CD14-positive monocyte (primary cell): ENCODE results near the gene CRX. TPM values are rescaled to one million over a fixed set of nuclear protein-coding genes. Genes with fewer than 3 reads are reported as not detected.
A peak's percentile ranks its signal among the peaks of the same experiment; 100 is the strongest.

ENCODE experiments used
- DNase-seq, 3 donors: peaks; one replicate each; pipeline ENCODE4 v3.0.0-alpha.2; 2011 to 2022
- H2AFZ ChIP-seq: 2 replicates; pipeline ENCODE4 v1.6.0; 2012; ENCODE audit warnings: mild to moderate bottlenecking, low read depth, low read length, inconsistent platforms; ENCODE audit not compliant: insufficient read depth, poor library complexity, severe bottlenecking
- H3K27ac ChIP-seq, 2 donors: 1 replicate in 1 of 2; 2 replicates in 1 of 2; pipeline ENCODE4 v1.5.1; 2012 to 2013; ENCODE audit warnings: low read length in 2 of 2, control low read depth in 1 of 2, inconsistent platforms in 1 of 2, low read depth in 1 of 2, mild to moderate bottlenecking in 1 of 2
- H3K27me3 ChIP-seq, 2 donors: one replicate each; pipeline versions ENCODE4 v1.6.0 to v1.6.1; 2011 to 2013; ENCODE audit warnings: low read length in 2 of 2; ENCODE audit not compliant: control insufficient read depth in 2 of 2, insufficient read depth in 2 of 2
- H3K36me3 ChIP-seq, 2 donors: replicated peaks in 1 of 2; 1 replicate in 1 of 2; 2 replicates in 1 of 2; pipeline versions ENCODE4 v1.5.1 to v1.6.1; 2012 to 2013; ENCODE audit warnings: low read length in 2 of 2, control low read depth in 1 of 2, inconsistent platforms in 1 of 2, mild to moderate bottlenecking in 1 of 2; ENCODE audit not compliant: insufficient read depth in 2 of 2, control insufficient read depth in 1 of 2
- H3K4me1 ChIP-seq, 2 donors: 1 replicate in 1 of 2; 2 replicates in 1 of 2; pipeline versions ENCODE4 v1.5.1 to v1.6.1; 2012 to 2013; ENCODE audit warnings: low read length in 2 of 2, control low read depth in 1 of 2, inconsistent platforms in 1 of 2, mild to moderate bottlenecking in 1 of 2, moderate library complexity in 1 of 2; ENCODE audit not compliant: insufficient read depth in 2 of 2, control insufficient read depth in 1 of 2
- H3K4me2 ChIP-seq: replicated peaks from 2 replicates; pipeline ENCODE3; 2012; ENCODE audit warnings: low read length, moderate library complexity, mild to moderate bottlenecking; ENCODE audit not compliant: poor library complexity, severe bottlenecking; ENCODE audit errors: extremely low read depth
- H3K4me3 ChIP-seq, 3 experiments: fragments of 200-600 bp in 1 of 3; sonication (generic) in 1 of 3; replicated peaks in 1 of 3; 1 replicate in 2 of 3; 2 replicates in 1 of 3; pipeline ENCODE4 v1.5.1; 2011 to 2013; ENCODE audit warnings: low read length in 3 of 3, mild to moderate bottlenecking in 3 of 3, control low read depth in 2 of 3, low read depth in 2 of 3, inconsistent platforms in 1 of 3, moderate library complexity in 1 of 3
- H3K79me2 ChIP-seq: 2 replicates; pipeline ENCODE4 v1.6.0; 2012; ENCODE audit warnings: mild to moderate bottlenecking, control low read depth, inconsistent platforms, low read length, moderate library complexity; ENCODE audit not compliant: insufficient read depth
- H3K9ac ChIP-seq: 2 replicates; pipeline ENCODE4 v1.6.0; 2017; ENCODE audit warnings: low read length, mild to moderate bottlenecking; ENCODE audit not compliant: insufficient read depth, poor library complexity, severe bottlenecking
- H3K9me3 ChIP-seq, 2 donors: replicated peaks in 1 of 2; 1 replicate in 1 of 2; 2 replicates in 1 of 2; pipeline versions ENCODE4 v1.5.1 to v1.6.1; 2012 to 2013; ENCODE audit warnings: low read length in 2 of 2, control low read depth in 1 of 2; ENCODE audit not compliant: control insufficient read depth in 1 of 2, insufficient read depth in 1 of 2
- H4K20me1 ChIP-seq: 2 replicates; pipeline ENCODE4 v1.6.0; 2012; ENCODE audit warnings: mild to moderate bottlenecking, low read length, control low read depth, moderate library complexity; ENCODE audit not compliant: insufficient read depth
- H3K27ac Mint-ChIP-seq, 7 donors: one replicate each; pipeline ENCODE4 v1.8.0; 2020; ENCODE audit warnings: mild to moderate bottlenecking in 7 of 7, mixed read lengths in 7 of 7, moderate library complexity in 6 of 7, inconsistent platforms in 2 of 7
- H3K27me3 Mint-ChIP-seq, 3 donors: one replicate each; pipeline ENCODE4 v1.8.0; 2021 to 2022; ENCODE audit warnings: low read depth in 3 of 3, mild to moderate bottlenecking in 3 of 3, mixed read lengths in 3 of 3, moderate library complexity in 3 of 3, inconsistent platforms in 1 of 3
- H3K36me3 Mint-ChIP-seq, 2 donors: one replicate each; pipeline ENCODE4 v1.8.0; 2020; ENCODE audit warnings: mixed read lengths in 2 of 2, inconsistent platforms in 1 of 2, mild to moderate bottlenecking in 1 of 2
- H3K4me1 Mint-ChIP-seq: one replicate; pipeline ENCODE4 v1.8.0; 2020; ENCODE audit warnings: mild to moderate bottlenecking, mixed read lengths
- H3K4me3 Mint-ChIP-seq, 2 donors: one replicate each; pipeline ENCODE4 v1.8.0; 2020; ENCODE audit warnings: mild to moderate bottlenecking in 2 of 2, mixed read lengths in 2 of 2, moderate library complexity in 1 of 2
- H3K9me3 Mint-ChIP-seq, 7 donors: one replicate each; pipeline ENCODE4 v1.8.0; 2020 to 2022; ENCODE audit warnings: mixed read lengths in 7 of 7, mild to moderate bottlenecking in 6 of 7, moderate library complexity in 6 of 7, inconsistent platforms in 2 of 7
- CTCF ChIP-seq: fragments of 200-600 bp; IDR thresholded peaks from one replicate; pipeline ENCODE4 v1.8.0; 2022; ENCODE audit warnings: antibody characterized with exemption, mild to moderate bottlenecking
- WGBS: methylation state at CpG from one replicate; pipeline ENCODE4 v1.1.5; 2013; ENCODE audit warnings: missing lambda C conversion rate; ENCODE audit not compliant: insufficient coverage; 5-methylcytosine and 5-hydroxymethylcytosine counted together
- intact Hi-C, 2 donors: fragments of 100-400 bp; cut with micrococcal nuclease; formaldehyde crosslinking; loops; one replicate each; pipeline versions ENCODE4 v1.15.0 to v1.15.1; 2023
- polyA plus RNA-seq, 3 donors: library from polyadenylated mRNA; depleted of rRNA in 1 of 3; unstranded in 2 of 3; stranded (reverse) in 1 of 3; fragments of 300-500 nt in 2 of 3; fragments of >200 nt in 1 of 3; fragmentation: Illumina TruSeq in 2 of 3; gene quantifications; 1 replicate in 2 of 3; 2 replicates in 1 of 3; pipeline ENCODE4 v1.2.3, GENCODE V29; 2012 to 2021

The CRX gene
- polyA plus RNA-seq, 3 donors, result not detected

- H3K4me1 ChIP-seq, result no peaks in the 10 kb centered on the region
- no peaks in the 10 kb centered on the region for H3K36me3 ChIP-seq
- Mint-ChIP-seq H3K27me3 (peaks cover 9 to 21% (median 9%) of the 10 kb centered on the region in 3 donors), H3K36me3 (no peaks in the 10 kb centered on the region), H3K27ac (peak overlapping the region in 1 of 7 donors; percentile 8), H3K4me1 (no peaks in the 10 kb centered on the region), H3K9me3 (peaks cover 0 to 13% (median 9%) of the 10 kb centered on the region in 7 donors), H3K4me3 (no peak overlapping the region)
- H3K79me2 ChIP-seq, result no peaks in the 10 kb centered on the region
- H3K27ac ChIP-seq, result no peak overlapping the region
- no peak for TF ChIP-seq CTCF
- 90% methylated on average over 5 of the region's 6 CpGs for WGBS
- H2AFZ ChIP-seq, result no peak overlapping the region
- no peak overlapping the region for H3K4me2 ChIP-seq
- H3K9ac ChIP-seq, result no peak overlapping the region
- DNase-seq, result no peak
- peaks cover 0 to 7% of the 10 kb centered on the region in 2 donors for H3K9me3 ChIP-seq
- no peaks in the 10 kb centered on the region for H4K20me1 ChIP-seq
- H3K27me3 ChIP-seq, result no peaks in the 10 kb centered on the region
- no peak overlapping the region for H3K4me3 ChIP-seq
- intact Hi-C loops, result no loop called here
These were observed 5.1 kb downstream of the CRX start for GRCh38 chr19:47826800-47827199.

GRCh38 chr19:47832723-47833122 is 11.0 kb downstream of the CRX start:
- no peak overlapping the region for H3K4me3 Mint-ChIP-seq
- H3K4me1 ChIP-seq, result no peaks in the 10 kb centered on the region
- no peak for DNase-seq

More at GRCh38 chr19:47832723-47833122, 11.0 kb downstream of the CRX start:
- H3K9me3 Mint-ChIP-seq, result peaks cover 0 to 2% (median 0%) of the 10 kb centered on the region in 7 donors
- Histone ChIP-seq H3K4me2 (no peak overlapping the region), H3K27ac (no peak overlapping the region), H3K9ac (no peak overlapping the region), H2AFZ (no peak overlapping the region), H4K20me1 (no peaks in the 10 kb centered on the region), H3K27me3 (no peaks in the 10 kb centered on the region), H3K4me3 (no peak overlapping the region), H3K79me2 (no peaks in the 10 kb centered on the region), H3K36me3 (no peaks in the 10 kb centered on the region), H3K9me3 (no peaks in the 10 kb centered on the region)
- H3K27me3 Mint-ChIP-seq, result peaks cover 0 to 20% (median 3%) of the 10 kb centered on the region in 3 donors
- H3K4me1 Mint-ChIP-seq, result no peaks in the 10 kb centered on the region
- no CpG with 5 or more reads among the region's 4 CpGs for WGBS
- H3K27ac Mint-ChIP-seq, result no peak overlapping the region
- intact Hi-C loops, result no loop called here
- no peaks in the 10 kb centered on the region for H3K36me3 Mint-ChIP-seq
- no peak for TF ChIP-seq CTCF
